A549 treated with ZK216348 at 1 μM for 4 hours (cell line): ENCODE results near the gene CAVIN2. TPM values are rescaled to one million over a fixed set of nuclear protein-coding genes. Genes with fewer than 3 reads are reported as not detected.

Experiments
- total RNA-seq: library from RNA; stranded (reverse); fragments of 200-300 nt; extraction: Qiagen RNA extraction; gene quantifications from 5 replicates; pipeline ENCODE4 v1.2.3, GENCODE V29; 2022; ENCODE audit warnings: low read depth

Gene CAVIN2
- total RNA-seq = 21.7 to 41.3 TPM (median 35.6 TPM) in 5 replicates

DNA sequence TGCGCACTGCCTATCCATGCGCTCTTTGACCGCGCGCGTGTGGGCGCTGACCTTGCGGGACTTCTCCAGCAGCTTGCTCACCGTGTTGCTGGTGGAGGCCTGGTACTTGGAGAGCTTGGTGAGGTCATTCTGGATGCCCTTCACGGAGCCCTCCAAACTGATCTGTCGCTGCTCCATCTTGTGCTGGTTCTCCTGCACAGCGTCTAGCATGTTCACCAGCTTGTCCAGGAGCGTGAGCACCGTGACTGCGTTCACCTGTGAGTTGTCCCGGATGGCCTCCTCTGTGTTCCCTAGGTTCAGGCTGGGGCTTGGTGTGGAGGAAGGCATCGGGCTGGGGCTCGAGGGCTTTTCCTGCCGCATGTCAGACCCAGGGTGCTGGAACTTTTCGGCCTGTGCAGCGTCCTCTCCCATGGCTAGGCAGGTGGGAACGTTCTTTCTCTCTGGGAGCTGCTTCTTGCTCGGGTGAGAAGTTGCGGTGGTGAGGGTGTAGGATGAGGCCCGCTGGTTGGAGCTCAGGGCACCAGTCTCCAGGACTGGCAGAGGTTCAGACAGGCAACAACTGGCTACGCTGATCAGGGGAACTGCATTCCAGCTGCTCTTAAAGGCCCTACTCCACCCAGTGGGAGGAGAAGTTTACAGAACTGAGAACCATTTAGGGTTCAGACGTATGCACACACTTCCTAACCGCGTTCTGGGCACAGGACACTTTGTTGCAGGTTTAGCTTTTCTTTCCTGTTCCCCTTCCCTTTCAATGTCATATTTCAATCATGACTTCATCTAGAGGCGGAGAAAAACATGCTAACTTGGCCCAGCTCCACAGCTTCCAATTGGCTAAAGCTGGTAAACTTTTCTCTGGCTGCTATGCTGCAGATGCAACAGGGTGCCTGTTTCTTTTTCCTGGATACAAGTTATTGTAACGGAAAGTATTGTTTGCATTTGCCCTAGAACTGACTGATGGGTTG, at the start of gene CAVIN2:
Gene CAVIN2 (minus strand): TSS at position 574 of the 962 bp plus-strand sequence. CDS start 163 bp downstream, at position 411.

Other genes with a start within 250 kb of the CAVIN2 start
- gene NABP1, start 169.0 kb downstream of the CAVIN2 start, total RNA-seq = 12.7 to 16.4 TPM (median 13.8 TPM) in 5 replicates